Loucy (cell line): Measurements from ENCODE around the gene AFG3L2.

Source experiments
- H2AFZ ChIP-seq: fragments of 200-600 bp; sonication (generic); 2 replicates; pipeline ENCODE4 v1.6.0; 2016; ENCODE audit warnings: antibody characterized with exemption, mild to moderate bottlenecking, low read length, moderate library complexity
- H3F3A ChIP-seq: fragments of 200-600 bp; 2 replicates; pipeline ENCODE4 v1.6.0; 2016; ENCODE audit warnings: antibody characterized with exemption, low read depth, mild to moderate bottlenecking
- H3K27me3 ChIP-seq: fragments of 200-600 bp; sonication (generic); 2 replicates; pipeline ENCODE4 v1.6.1; 2014; ENCODE audit warnings: low read length, mild to moderate bottlenecking; ENCODE audit not compliant: insufficient read depth, poor library complexity, severe bottlenecking
- H3K36me3 ChIP-seq: fragments of 200-600 bp; sonication (generic); 2 replicates; pipeline ENCODE4 v1.6.1; 2016; ENCODE audit warnings: low read length; ENCODE audit not compliant: insufficient read depth
- H3K4me1 ChIP-seq: fragments of 200-600 bp; sonication (generic); 2 replicates; pipeline ENCODE4 v1.5.1; 2014; ENCODE audit warnings: low read length, mild to moderate bottlenecking; ENCODE audit not compliant: insufficient read depth, poor library complexity, severe bottlenecking
- H3K4me2 ChIP-seq: fragments of 200-600 bp; sonication (generic); 2 replicates; pipeline ENCODE4 v1.6.0; 2014; ENCODE audit warnings: antibody characterized with exemption, low read length, low read depth, mild to moderate bottlenecking; ENCODE audit not compliant: poor library complexity, severe bottlenecking
- H3K4me3 ChIP-seq: fragments of 200-600 bp; sonication (generic); 2 replicates; pipeline ENCODE4 v1.5.1; 2014; ENCODE audit warnings: low read length, mild to moderate bottlenecking, mixed read lengths; ENCODE audit not compliant: poor library complexity, severe bottlenecking
- H3K79me2 ChIP-seq: fragments of 200-600 bp; sonication (generic); 2 replicates; pipeline ENCODE4 v1.6.1; 2014; ENCODE audit warnings: low read length; ENCODE audit not compliant: insufficient read depth
- H3K9ac ChIP-seq: fragments of 200-600 bp; sonication (generic); 2 replicates; pipeline ENCODE4 v1.6.0; 2014; ENCODE audit warnings: mild to moderate bottlenecking, low read depth, low read length, moderate library complexity; ENCODE audit not compliant: poor library complexity, severe bottlenecking
- H3K9me2 ChIP-seq: fragments of 200-600 bp; sonication (generic); replicated peaks from 2 replicates; pipeline ENCODE4 v1.6.1; 2016; ENCODE audit warnings: low read depth, low read length, mixed read lengths
- H3K9me3 ChIP-seq: fragments of 200-600 bp; sonication (generic); 2 replicates; pipeline ENCODE4 v1.6.1; 2014; ENCODE audit warnings: mild to moderate bottlenecking, antibody characterized with exemption, low read length, low read depth; ENCODE audit not compliant: insufficient read depth
- H4K20me1 ChIP-seq: fragments of 200-600 bp; sonication (generic); 2 replicates; pipeline ENCODE4 v1.6.0; 2014; ENCODE audit warnings: antibody characterized with exemption, low read length, mild to moderate bottlenecking; ENCODE audit not compliant: insufficient read depth, poor library complexity, severe bottlenecking
- EZH2phosphoT487 ChIP-seq: fragments of 200-600 bp; IDR thresholded peaks from 2 replicates; pipeline ENCODE4 v1.6.1; 2018; ENCODE audit warnings: antibody characterized with exemption, mild to moderate bottlenecking, moderate library complexity, borderline replicate concordance
- TF ChIP-seq, protein P1 (sequence below): fragments of 200-600 bp; sonication (generic); conservative IDR thresholded peaks from 2 replicates; pipeline ENCODE4 v1.5.1; 2014; ENCODE audit warnings: mild to moderate bottlenecking, antibody characterized with exemption, low read length

The AFG3L2 gene

DNA sequence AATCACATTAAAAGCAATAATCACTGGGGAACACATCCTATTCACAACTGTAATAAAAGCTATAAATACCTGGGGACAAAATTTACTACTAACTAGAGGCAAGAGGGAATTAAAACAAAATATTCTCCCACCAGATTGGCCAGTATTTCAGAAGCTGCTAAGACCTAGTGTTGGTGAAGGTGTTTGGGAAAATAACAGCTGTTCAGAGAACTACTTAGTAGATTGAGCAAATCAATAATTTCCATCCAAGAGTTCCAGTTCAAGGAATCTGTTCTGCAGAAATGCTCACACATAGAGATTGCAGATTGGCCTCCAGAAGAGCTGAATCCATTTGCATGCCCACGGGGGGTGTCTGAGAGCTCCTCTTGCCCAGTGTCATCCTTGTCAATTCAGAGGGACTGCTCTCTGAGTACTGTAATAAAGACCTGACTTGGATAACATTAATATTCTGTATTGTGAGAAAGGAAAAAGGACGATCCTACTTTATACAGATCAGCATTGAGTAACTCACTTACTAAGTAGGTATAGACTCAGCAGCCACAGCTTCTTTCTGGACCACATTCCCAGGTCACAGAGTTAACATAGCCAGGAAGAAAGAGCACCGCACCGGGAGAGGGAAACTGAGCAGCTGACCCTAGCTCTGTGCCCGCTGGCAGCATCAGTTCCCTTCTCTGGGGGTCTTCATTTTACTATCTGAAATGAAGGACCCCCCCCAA lies 63.3 kb downstream of the AFG3L2 start:
- Histone ChIP-seq H4K20me1 (no peaks in the 10 kb centered on the region), H3K9me3 (peaks cover 5% of the 10 kb centered on the region; the same call in 1 of the 2 replicates), H3K9ac (no peak overlapping the region), H3K4me3 (no peak overlapping the region), H3K4me1 (no peaks in the 10 kb centered on the region), H3K36me3 (no peaks in the 10 kb centered on the region), H3K9me2 (no peaks in the 10 kb centered on the region), H3K79me2 (no peaks in the 10 kb centered on the region), H3K27me3 (no peaks in the 10 kb centered on the region), H3K4me2 (no peak overlapping the region), H3F3A (no peaks in the 10 kb centered on the region), H2AFZ (no peak overlapping the region)
- TF ChIP-seq EZH2phosphoT487, result no peak
- TF ChIP-seq, protein P1, sequence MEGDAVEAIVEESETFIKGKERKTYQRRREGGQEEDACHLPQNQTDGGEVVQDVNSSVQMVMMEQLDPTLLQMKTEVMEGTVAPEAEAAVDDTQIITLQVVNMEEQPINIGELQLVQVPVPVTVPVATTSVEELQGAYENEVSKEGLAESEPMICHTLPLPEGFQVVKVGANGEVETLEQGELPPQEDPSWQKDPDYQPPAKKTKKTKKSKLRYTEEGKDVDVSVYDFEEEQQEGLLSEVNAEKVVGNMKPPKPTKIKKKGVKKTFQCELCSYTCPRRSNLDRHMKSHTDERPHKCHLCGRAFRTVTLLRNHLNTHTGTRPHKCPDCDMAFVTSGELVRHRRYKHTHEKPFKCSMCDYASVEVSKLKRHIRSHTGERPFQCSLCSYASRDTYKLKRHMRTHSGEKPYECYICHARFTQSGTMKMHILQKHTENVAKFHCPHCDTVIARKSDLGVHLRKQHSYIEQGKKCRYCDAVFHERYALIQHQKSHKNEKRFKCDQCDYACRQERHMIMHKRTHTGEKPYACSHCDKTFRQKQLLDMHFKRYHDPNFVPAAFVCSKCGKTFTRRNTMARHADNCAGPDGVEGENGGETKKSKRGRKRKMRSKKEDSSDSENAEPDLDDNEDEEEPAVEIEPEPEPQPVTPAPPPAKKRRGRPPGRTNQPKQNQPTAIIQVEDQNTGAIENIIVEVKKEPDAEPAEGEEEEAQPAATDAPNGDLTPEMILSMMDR, result no peak

DNA sequence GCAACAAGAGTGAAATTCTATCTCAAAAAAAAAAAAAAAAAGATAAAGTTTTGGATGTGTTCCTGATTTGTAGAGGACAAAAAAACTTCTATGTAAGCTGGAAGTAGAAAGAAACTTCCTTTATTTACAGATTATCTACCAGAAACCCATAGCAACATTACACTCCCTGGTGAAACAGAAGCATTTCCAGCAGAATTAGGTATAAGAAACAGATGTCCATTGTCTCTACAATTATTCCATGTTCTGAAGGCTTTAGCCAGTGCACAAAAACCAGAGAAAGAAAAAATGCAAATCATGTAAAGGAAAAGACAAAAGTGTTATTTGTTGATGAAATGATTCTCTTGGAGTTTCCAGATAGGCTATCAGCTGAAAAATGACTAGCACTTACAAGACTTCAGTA lies 64.1 kb downstream of the AFG3L2 start:
- Histone ChIP-seq H3K4me3 (no peak overlapping the region), H3K9me3 (peaks cover 5% of the 10 kb centered on the region; the same call in 1 of the 2 replicates), H4K20me1 (no peaks in the 10 kb centered on the region), H3K9me2 (no peaks in the 10 kb centered on the region), H3K27me3 (no peaks in the 10 kb centered on the region), H3F3A (no peaks in the 10 kb centered on the region), H3K4me1 (no peaks in the 10 kb centered on the region), H2AFZ (no peak overlapping the region), H3K79me2 (no peaks in the 10 kb centered on the region), H3K4me2 (no peak overlapping the region), H3K36me3 (no peaks in the 10 kb centered on the region), H3K9ac (no peak overlapping the region)
- TF ChIP-seq EZH2phosphoT487, result no peak
- TF ChIP-seq, protein P1, result no peak

DNA sequence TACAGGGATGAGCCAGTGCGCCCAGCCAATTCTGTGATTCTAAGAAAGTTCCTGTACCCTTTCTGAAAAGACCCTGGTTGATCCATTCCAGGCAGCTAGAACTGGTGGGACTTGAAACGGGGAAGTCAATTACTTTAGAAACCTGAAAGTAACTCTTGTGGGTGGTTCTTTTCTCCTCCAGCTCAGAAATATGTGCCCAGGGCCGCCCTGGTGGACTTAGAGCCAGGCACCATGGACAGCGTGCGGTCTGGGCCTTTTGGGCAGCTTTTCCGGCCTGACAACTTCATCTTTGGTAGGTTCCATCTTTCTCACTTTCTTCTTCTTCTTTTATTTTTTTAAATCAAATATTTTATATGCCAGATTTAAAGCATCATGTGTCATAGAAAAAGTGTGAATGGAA lies 66.3 kb downstream of the AFG3L2 start:
- H3F3A ChIP-seq, result no peaks in the 10 kb centered on the region
- H3K9ac ChIP-seq, result no peak overlapping the region
- no peaks in the 10 kb centered on the region for H3K79me2 ChIP-seq

More for the DNA sequence above, 66.3 kb downstream of the AFG3L2 start:
- Histone ChIP-seq H3K27me3 (no peaks in the 10 kb centered on the region), H3K4me3 (no peak overlapping the region), H2AFZ (no peak overlapping the region), H3K36me3 (no peaks in the 10 kb centered on the region), H4K20me1 (no peaks in the 10 kb centered on the region), H3K9me2 (no peaks in the 10 kb centered on the region), H3K4me1 (no peaks in the 10 kb centered on the region), H3K4me2 (no peak overlapping the region), H3K9me3 (peaks cover 5% of the 10 kb centered on the region; the same call in 1 of the 2 replicates)
- TF ChIP-seq, protein P1, result no peak
- no peak for TF ChIP-seq EZH2phosphoT487
